ENCODE data around the gene RELA.
"Not testable (repeated sequence)": the region's sequence is repeated elsewhere in the genome, so short reads cannot be mapped to it uniquely, and the experiment has no call there.

The RELA gene

GRCh38 chr11:65662799-65663638 lies at the start of gene RELA:
TSS of gene RELA (minus strand) at chr11:65662916. CDS start at chr11:65662832, 84 bp downstream.
- DNase-seq = peak; percentile 51

DNA sequence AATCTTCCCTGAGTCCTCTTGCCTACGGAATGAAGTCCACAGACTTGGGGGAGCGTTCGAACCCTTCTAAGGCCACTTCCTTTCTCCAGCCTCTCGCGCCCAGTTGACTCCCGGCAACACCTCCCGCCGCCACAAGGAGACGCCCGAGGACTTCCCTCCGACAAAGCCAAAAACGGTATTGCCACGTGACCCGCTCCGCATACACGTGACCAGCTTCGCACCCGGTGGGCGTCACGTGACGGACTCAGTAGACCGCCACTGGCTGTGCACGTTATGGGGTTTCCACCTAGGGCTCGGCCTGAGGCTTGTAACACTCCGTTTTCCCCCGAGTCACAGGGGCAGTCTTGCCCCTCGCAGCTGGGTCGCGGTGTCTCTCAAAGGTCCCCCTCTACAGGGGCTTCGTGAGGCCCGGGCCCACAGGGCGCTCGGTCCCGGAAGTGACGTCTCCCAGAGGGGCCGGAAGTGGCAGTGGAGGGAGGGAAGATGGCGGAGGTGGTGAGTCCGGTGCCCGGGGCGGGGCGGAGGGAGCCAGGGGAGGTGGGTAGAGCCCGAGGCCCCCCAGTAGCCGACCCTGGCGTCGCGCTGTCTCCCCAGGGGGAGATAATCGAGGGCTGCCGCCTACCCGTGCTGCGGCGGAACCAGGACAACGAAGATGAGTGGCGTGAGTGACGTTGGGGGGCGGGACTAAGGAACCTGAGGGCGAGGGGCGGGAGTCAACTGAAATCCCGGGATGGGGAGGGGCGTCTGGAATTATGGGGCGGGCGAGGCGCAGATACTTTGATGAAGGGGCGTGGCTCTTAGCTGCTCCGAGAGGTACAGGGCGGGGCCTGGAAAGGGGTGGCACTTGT lies 49.3 kb upstream of the RELA start, which contains the start of gene KAT5:
KAT5 (plus strand) TSS at position 468 of the 848 bp plus-strand sequence; CDS start at position 484, 16 bp downstream.
- DNase-seq = peak; percentile 95

DNA sequence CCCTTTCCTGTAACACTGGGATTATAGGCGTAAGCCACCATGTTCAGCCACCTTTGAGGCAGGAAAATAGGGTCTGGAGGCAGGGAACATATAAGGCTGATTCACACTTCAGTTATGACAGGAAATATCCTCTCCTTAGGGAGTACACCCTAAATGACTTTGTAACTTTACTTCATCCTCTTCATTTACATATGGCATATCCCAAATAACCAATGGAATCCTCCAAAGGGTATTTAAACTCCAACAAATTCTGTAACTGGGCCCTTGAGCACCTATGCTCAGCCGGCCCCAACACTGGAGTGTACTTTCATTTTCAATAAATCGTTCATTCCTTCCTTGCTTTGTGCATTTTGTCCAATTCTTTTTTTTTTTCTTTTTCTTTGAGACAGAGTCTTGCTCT lies 47.7 kb upstream of the RELA start:
- DNase-seq = no peak

DNA sequence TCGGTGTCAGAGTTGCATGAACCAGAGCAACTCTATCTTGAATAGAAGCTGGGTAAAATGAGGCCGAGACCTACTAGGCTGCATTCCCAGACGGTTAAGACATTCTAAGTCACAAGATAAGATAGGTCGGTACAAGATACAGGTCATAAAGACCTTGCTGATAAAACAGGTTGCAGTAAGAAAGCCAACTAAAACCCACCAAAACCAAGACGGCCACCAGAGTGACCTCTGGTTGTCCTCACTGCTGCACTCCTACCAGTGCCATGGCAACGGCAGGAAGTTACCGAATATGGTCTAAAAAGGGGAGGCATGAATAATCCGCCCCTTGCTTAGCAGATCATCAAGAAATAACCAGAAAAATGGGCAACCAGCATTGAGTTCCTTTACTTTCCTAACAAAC lies 46.9 kb upstream of the RELA start:
- no peak for DNase-seq

DNA sequence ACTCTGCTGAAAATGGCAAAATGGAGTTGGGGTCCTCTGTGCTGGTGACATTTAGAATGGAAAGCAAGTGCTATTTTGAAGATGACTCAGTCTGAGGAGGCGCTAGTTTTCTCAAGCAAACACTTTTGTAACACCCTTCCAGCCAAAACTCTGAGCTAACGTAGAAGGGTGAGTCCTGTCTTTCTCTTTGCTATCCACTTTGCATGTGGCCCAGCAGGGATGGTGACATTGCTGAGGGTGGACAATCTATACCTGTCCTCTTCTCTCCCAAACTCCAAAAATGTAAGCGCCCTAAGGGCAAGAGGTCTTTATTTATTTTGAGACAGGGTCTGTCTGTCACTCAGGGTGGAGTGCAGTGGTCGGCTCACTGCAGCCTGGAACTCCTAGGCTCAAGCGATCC lies 45.7 kb upstream of the RELA start:
- no peak for DNase-seq

DNA sequence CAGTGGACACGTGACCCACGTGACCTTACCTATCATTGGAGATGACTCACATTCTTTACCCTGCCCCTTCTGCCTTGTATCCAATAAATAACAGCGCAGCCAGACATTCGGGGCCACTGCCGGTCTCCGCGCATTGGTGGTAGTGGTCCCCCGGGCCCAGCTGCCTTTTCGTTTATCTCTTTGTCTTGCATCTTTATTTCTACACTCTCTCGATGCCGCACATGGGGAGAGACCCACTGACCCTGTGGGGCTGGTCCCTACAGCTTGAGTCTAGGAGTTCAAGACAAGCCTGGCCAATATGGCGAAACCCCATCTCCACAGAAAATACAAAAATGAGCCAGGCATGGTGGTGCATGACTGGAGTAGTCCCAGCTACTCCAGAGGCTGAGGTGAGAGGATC lies 44.3 kb upstream of the RELA start:
- DNase-seq = not testable (repeated sequence)

DNA sequence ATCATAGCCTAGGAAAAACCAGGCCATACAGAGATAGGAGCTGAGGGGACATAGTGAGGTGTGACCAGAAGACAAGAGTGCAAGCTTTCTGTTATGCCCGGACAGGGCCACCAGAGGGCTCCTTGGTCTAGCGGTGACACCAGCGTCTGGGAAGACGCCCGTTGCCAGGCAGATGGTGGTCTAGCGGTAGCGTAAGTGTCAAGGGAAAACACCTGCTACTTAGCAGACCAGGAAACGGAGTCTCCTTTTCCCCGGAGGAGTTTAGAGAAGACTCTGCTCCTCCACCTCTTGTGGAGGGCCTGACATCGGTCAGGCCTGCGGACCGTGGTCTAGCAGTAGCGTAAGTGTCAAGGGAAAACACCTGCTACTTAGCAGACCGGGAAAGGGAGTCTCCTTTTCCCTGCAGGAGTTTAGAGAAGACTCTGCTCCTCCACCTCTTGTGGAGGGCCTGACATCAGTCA lies 43.6 kb upstream of the RELA start:
- not testable (repeated sequence) for DNase-seq

DNA sequence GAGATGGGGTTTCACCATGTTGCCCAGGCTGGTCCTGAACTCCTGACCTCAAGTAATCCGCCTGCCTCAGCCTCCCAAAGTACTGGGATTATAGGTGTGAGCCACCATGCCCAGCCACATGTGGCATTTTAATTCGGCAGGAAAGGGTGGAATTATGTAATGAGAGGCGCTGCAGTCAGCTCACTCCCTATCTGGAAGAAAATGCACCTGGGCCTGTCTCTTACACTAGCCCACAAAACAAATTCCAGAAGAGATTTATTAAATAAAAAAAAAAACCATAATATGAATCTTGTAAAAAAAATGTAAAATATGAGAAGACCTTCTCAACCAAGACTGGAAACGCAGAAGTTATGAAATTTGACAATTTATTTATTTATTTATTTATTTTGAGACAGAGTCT lies 41.1 kb upstream of the RELA start:
- no peak for DNase-seq

- no peak for DNase-seq
Observed at GRCh38 chr11:65701686-65702085, 39.0 kb upstream of the RELA start.

GRCh38 chr11:65700399-65700798 lies 37.7 kb upstream of the RELA start:
- DNase-seq = no peak

- DNase-seq = no peak
Observed at GRCh38 chr11:65699306-65699705, 36.6 kb upstream of the RELA start.

GRCh38 chr11:65698205-65698604 lies 35.5 kb upstream of the RELA start:
- no peak for DNase-seq

- DNase-seq = no peak
Observed at GRCh38 chr11:65696802-65697552, 34.3 kb upstream of the RELA start.

DNA sequence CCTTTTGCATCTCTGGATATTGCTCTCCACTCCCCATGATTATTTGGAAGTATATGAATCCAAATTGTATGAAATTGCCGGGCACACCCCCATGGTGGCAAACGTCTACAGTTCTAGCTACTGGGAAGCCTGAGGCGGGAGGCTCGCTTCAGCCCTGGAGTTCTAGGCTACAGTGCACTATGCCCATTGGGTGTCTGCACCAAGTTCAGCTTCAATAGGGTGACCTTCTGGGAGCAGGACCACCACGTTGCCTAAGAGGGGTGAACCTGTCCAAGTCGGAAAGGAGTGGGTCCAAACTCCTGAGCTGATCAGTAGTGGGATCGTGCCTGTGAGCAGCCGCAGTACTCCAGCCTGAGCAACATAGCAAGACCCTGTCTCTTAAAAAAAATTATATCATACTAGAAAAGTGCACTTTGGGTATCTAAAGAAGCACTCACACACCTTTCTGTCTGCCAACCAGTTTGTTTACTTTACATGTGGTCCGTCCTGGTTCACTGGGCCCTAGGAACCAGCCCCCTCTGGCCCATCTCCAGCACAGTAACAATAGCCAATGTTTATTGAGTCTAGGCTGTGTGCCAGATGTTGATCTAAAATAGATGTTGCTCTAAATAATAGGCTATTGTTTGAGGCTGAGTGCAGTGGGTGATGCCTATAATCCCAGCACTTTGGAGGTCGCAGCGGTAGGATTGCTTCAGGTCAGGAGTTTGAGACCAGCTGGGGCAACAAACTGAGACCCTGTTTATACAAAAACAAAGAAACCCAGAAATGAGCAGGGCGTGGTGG lies 32.9 kb upstream of the RELA start:
- DNase-seq = peak; percentile 66

DNA sequence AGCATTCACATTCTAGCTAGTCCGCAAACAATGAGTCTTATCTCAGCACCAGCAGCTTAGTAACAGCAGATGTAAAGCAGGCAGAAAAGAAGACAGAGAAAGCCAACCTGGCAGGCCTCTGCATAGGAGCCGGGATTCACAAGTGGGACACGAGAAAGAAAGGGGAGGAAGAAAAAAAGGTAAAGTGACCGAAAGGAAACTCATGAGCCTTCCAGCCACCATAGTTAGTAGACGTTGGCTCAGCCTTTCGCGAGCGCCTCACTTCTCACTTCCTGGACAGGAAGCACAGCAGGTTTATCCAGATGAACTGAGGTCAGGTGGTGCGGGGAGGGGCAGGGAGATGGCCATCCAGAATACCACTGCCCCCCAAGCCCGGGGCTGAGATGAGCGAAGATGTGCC lies 29.7 kb upstream of the RELA start:
- DNase-seq = no peak

DNA sequence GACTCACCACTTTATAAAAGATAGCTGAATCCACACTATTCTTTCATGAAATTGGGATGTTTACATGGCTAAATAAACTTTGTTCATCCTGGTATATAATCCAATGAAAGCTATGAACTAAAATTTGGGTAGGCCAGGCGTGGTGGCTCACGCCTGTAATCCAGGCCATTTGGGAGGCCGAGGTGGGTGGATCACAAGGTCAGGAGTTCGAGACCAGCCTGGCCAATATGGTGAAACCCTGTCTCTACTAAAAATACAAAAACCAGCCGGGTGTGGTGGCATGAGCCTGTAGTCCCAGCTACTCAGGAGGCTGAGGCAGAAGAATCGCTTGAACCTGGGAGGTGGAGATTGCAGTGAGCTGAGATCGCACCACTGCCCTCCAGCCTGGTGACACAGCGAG lies 29.1 kb upstream of the RELA start:
- DNase-seq = not testable (repeated sequence)

DNA sequence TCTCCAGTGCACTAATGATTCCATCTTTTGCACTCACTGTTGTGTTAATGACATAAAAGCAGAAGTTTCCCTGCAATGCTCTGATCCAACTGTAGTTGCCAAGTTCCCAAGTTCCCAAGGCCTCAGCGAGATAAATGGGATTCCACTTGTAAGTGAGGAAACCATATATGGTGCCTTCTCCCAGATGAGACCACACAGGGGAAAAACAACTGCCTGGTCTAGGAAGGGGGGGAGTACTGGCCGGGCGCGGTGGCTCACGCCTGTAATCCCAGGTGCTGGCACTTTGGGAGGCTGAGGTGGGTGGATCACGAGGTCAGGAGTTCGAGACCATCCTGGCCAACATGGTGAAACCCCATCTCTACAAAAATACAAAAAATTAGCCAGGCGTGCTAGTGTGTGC lies 23.3 kb upstream of the RELA start:
- no peak for DNase-seq

DNA sequence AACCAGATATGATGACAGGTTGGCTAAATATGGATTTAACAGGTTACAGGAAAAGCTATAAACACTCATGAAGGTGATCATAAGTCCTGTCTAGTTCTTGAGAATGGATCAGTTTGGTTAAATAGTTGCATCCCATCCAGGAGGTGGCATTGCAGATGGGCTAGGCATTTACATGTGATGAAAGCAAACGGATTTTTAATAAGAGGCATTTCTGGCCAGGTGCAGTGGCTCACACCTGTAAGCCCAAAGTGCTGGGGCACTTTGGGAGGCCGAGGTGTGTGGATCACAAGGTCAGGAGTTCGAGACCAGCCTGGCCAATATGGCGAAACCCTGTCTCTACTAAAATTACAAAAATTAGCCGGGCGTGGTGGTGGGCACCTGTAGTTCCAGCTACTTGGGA lies 20.8 kb upstream of the RELA start:
- DNase-seq = not testable (repeated sequence)

GRCh38 chr11:65680192-65680743 lies 17.6 kb upstream of the RELA start:
- DNase-seq = no peak

GRCh38 chr11:65672982-65673381 lies 10.3 kb upstream of the RELA start:
- DNase-seq = no peak

GRCh38 chr11:65672180-65672860 lies 9.6 kb upstream of the RELA start:
- no peak for DNase-seq

All from SHP77 treated with DMSO at 0.1 percent for 48 hours (cell line).